NT2/D1 (cell line): ENCODE results near the gene MTHFD1.
"Not testable (repeated sequence)": the region's sequence is repeated elsewhere in the genome, so short reads cannot be mapped to it uniquely, and the experiment has no call there.

ENCODE experiments used
- DNase-seq: peaks from one replicate; pipeline ENCODE4 v3.0.0-alpha.2; 2011; ENCODE audit warnings: low read depth, low spot score
- H3K27me3 ChIP-seq: 2 replicates; pipeline ENCODE4 v1.6.0; 2011; ENCODE audit warnings: mild to moderate bottlenecking; ENCODE audit not compliant: insufficient read length, insufficient read depth
- H3K36me3 ChIP-seq: 2 replicates; pipeline ENCODE4 v1.6.1; 2011; ENCODE audit warnings: mild to moderate bottlenecking, low read length, mixed read lengths; ENCODE audit not compliant: insufficient read depth, insufficient read length
- H3K4me1 ChIP-seq: 2 replicates; pipeline ENCODE4 v1.5.1; 2011; ENCODE audit not compliant: insufficient read depth, insufficient read length
- H3K4me3 ChIP-seq: 2 replicates; pipeline ENCODE4 v1.5.1; 2011; ENCODE audit warnings: low read depth; ENCODE audit not compliant: insufficient read length
- H3K9ac ChIP-seq: 2 replicates; pipeline ENCODE4 v1.6.0; 2011; ENCODE audit warnings: low read depth; ENCODE audit not compliant: insufficient read length
- H3K9me3 ChIP-seq: 2 replicates; pipeline ENCODE4 v1.5.1; 2011; ENCODE audit warnings: mild to moderate bottlenecking, low read length; ENCODE audit not compliant: insufficient read depth
- SUZ12 ChIP-seq: IDR thresholded peaks from 2 replicates; pipeline ENCODE4 v1.6.1; 2011; ENCODE audit not compliant: insufficient read length, insufficient read depth; ENCODE audit errors: extremely low read depth
- YY1 ChIP-seq: IDR thresholded peaks from 2 replicates; pipeline ENCODE4 v1.6.1; 2011; ENCODE audit not compliant: insufficient read length, insufficient read depth
- ZNF274 ChIP-seq: IDR thresholded peaks from 2 replicates; pipeline ENCODE4 v1.6.1; 2011; ENCODE audit warnings: mild to moderate bottlenecking, low read depth, low read length

MTHFD1 gene

GRCh38 chr14:64387782-64388532 is at the start of gene MTHFD1:
MTHFD1 (plus strand) TSS chr14:64388353; CDS start chr14:64388428, 75 bp downstream.
- no peaks in the 10 kb centered on the region for H3K27me3 ChIP-seq
- peaks cover 24% of the 10 kb centered on the region for H3K36me3 ChIP-seq
- H3K4me1 ChIP-seq, result peaks cover 2% of the 10 kb centered on the region
- no peak for TF ChIP-seq ZNF274
- no peak for TF ChIP-seq SUZ12
- no peak for TF ChIP-seq YY1
- DNase-seq, result peak; percentile 92
- no peaks in the 10 kb centered on the region for H3K9me3 ChIP-seq
- peak within 1 kb of the TSS; percentile 88 for H3K4me3 ChIP-seq
- peak within 1 kb of the TSS; percentile 94 for H3K9ac ChIP-seq

- H3K36me3 ChIP-seq, result no peaks in the 10 kb centered on the region
- H3K4me1 ChIP-seq, result no peaks in the 10 kb centered on the region
- H3K27me3 ChIP-seq, result no peaks in the 10 kb centered on the region
- peak; percentile 92 for DNase-seq
- H3K9ac ChIP-seq, result peak overlapping the region; percentile 90
- H3K4me3 ChIP-seq, result peak overlapping the region; percentile 66
- TF ChIP-seq YY1 (peak; percentile 10), SUZ12 (no peak)
- peaks cover 20% of the 10 kb centered on the region for H3K9me3 ChIP-seq
Measured at GRCh38 chr14:64338616-64339316, 49.4 kb upstream of the MTHFD1 start.

GRCh38 chr14:64340560-64341196 is 47.5 kb upstream of the MTHFD1 start:
- TF ChIP-seq YY1 (no peak), ZNF274 (no peak), SUZ12 (no peak)
- no peak for DNase-seq
- Histone ChIP-seq H3K36me3 (no peaks in the 10 kb centered on the region), H3K4me1 (no peaks in the 10 kb centered on the region), H3K9me3 (peaks cover 20% of the 10 kb centered on the region), H3K4me3 (no peak overlapping the region), H3K27me3 (no peaks in the 10 kb centered on the region), H3K9ac (no peak overlapping the region)

GRCh38 chr14:64347748-64348147 is 40.4 kb upstream of the MTHFD1 start:
- Histone ChIP-seq H3K36me3 (no peaks in the 10 kb centered on the region), H3K4me3 (no peak overlapping the region), H3K4me1 (no peaks in the 10 kb centered on the region), H3K27me3 (no peaks in the 10 kb centered on the region), H3K9ac (no peak overlapping the region), H3K9me3 (no peaks in the 10 kb centered on the region)
- no peak for DNase-seq
- TF ChIP-seq YY1, result no peak
- no peak for TF ChIP-seq ZNF274
- TF ChIP-seq SUZ12, result no peak

GRCh38 chr14:64349741-64350490 is 38.2 kb upstream of the MTHFD1 start:
- no peaks in the 10 kb centered on the region for H3K36me3 ChIP-seq
- H3K4me1 ChIP-seq, result no peaks in the 10 kb centered on the region
- no peaks in the 10 kb centered on the region for H3K27me3 ChIP-seq
- H3K4me3 ChIP-seq, result no peak overlapping the region
- H3K9ac ChIP-seq, result no peak overlapping the region
- no peaks in the 10 kb centered on the region for H3K9me3 ChIP-seq
- DNase-seq, result no peak
- TF ChIP-seq YY1 (no peak), SUZ12 (no peak), ZNF274 (no peak)

- Histone ChIP-seq H3K4me1 (no peaks in the 10 kb centered on the region), H3K4me3 (no peak overlapping the region), H3K27me3 (no peaks in the 10 kb centered on the region), H3K9me3 (no peaks in the 10 kb centered on the region), H3K9ac (no peak overlapping the region), H3K36me3 (no peaks in the 10 kb centered on the region)
- TF ChIP-seq ZNF274 (no peak), YY1 (no peak), SUZ12 (no peak)
- DNase-seq, result no peak
Measured at GRCh38 chr14:64363265-64363846, 24.8 kb upstream of the MTHFD1 start.

GRCh38 chr14:64364907-64365306 is 23.2 kb upstream of the MTHFD1 start:
- no peaks in the 10 kb centered on the region for H3K36me3 ChIP-seq
- no peaks in the 10 kb centered on the region for H3K9me3 ChIP-seq
- no peak overlapping the region for H3K9ac ChIP-seq
- TF ChIP-seq YY1 (no peak), ZNF274 (no peak), SUZ12 (no peak)
- no peak for DNase-seq
- no peaks in the 10 kb centered on the region for H3K4me1 ChIP-seq
- H3K4me3 ChIP-seq, result no peak overlapping the region
- H3K27me3 ChIP-seq, result no peaks in the 10 kb centered on the region

- not testable (repeated sequence) for H3K9me3 ChIP-seq, H3K4me3 ChIP-seq, H3K4me1 ChIP-seq, DNase-seq, H3K9ac ChIP-seq, H3K27me3 ChIP-seq, H3K36me3 ChIP-seq
Measured at GRCh38 chr14:64365358-64365889, 22.7 kb upstream of the MTHFD1 start.
